Measurements from ENCODE around the gene NEK4. TPM values are rescaled to one million over a fixed set of nuclear protein-coding genes. Genes with fewer than 3 reads are reported as not detected.

Gene NEK4
- total RNA-seq, 1 donor from 2014 or later: 15.1 TPM

DNA sequence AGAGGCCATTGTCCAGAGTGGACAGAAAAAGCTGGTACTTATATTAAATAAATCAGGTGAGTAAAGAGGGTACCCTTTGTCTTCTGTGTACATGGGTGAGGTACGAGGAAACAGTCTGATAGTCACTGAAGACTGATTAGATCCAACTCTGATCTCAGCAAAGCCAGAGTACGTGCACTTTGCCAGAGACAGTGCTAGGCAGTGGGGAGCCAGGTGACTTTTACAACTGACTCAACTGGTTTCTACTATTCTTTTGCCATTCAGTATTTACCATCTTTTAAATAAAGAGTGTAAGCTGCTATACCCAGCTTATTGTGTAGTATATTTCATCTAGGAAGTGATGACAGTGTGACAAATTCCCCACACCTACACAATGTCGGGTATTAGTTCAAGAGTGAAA lies 81.6 kb downstream of the NEK4 start:
- Histone ChIP-seq H3K9ac (ENCODE audit: low read length) (peak overlapping the region; percentile 99), H3K27me3 (ENCODE audit: insufficient read depth, low read length) (no peaks in the 10 kb centered on the region), H3K4me3 (ENCODE audit: insufficient read depth, low read depth, low read length) (no peak overlapping the region), H3K27ac (ENCODE audit: low read depth, low read length) (no peak overlapping the region), H4K20me1 (ENCODE audit: insufficient read depth, low read length) (peaks cover 62% of the 10 kb centered on the region), H2AFZ (ENCODE audit: low read depth, low read length) (no peak overlapping the region), H3K4me1 (ENCODE audit: insufficient read depth, low read length) (peaks cover 29% of the 10 kb centered on the region), H3K36me3 (ENCODE audit: insufficient read depth, low read length) (peaks cover 61% of the 10 kb centered on the region), H3K9me3 (ENCODE audit: insufficient read depth, low read depth, low read length) (no peaks in the 10 kb centered on the region), H3K79me2 (ENCODE audit: insufficient read depth, low read length) (peaks cover 74% of the 10 kb centered on the region), H3K4me2 (ENCODE audit: low read length) (peak overlapping the region; percentile 93)
- Mint-ChIP-seq H3K36me3 (ENCODE audit: low read depth, unreplicated experiment) (peaks cover 37% of the 10 kb centered on the region), H3K4me1 (ENCODE audit: low read depth, unreplicated experiment) (peaks cover 39% of the 10 kb centered on the region), H3K4me3 (ENCODE audit: unreplicated experiment) (peak overlapping the region; percentile 20), H3K27me3 (ENCODE audit: low read depth, unreplicated experiment) (no peaks in the 10 kb centered on the region), H3K27ac (ENCODE audit: unreplicated experiment) (peak overlapping the region; percentile 41), H3K9me3 (ENCODE audit: unreplicated experiment) (no peaks in the 10 kb centered on the region)
- FAIRE-seq: no peak
- TF ChIP-seq, protein P1, sequence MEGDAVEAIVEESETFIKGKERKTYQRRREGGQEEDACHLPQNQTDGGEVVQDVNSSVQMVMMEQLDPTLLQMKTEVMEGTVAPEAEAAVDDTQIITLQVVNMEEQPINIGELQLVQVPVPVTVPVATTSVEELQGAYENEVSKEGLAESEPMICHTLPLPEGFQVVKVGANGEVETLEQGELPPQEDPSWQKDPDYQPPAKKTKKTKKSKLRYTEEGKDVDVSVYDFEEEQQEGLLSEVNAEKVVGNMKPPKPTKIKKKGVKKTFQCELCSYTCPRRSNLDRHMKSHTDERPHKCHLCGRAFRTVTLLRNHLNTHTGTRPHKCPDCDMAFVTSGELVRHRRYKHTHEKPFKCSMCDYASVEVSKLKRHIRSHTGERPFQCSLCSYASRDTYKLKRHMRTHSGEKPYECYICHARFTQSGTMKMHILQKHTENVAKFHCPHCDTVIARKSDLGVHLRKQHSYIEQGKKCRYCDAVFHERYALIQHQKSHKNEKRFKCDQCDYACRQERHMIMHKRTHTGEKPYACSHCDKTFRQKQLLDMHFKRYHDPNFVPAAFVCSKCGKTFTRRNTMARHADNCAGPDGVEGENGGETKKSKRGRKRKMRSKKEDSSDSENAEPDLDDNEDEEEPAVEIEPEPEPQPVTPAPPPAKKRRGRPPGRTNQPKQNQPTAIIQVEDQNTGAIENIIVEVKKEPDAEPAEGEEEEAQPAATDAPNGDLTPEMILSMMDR (IDR thresholded peaks at IDR 0.05; ENCODE audit: insufficient read depth, low read depth, low read length): no peak
- no peak for TF ChIP-seq EZH2 (IDR thresholded peaks at IDR 0.05; ENCODE audit: insufficient read depth, low read length)
- no peak for DNase-seq (ENCODE audit: low read depth)

DNA sequence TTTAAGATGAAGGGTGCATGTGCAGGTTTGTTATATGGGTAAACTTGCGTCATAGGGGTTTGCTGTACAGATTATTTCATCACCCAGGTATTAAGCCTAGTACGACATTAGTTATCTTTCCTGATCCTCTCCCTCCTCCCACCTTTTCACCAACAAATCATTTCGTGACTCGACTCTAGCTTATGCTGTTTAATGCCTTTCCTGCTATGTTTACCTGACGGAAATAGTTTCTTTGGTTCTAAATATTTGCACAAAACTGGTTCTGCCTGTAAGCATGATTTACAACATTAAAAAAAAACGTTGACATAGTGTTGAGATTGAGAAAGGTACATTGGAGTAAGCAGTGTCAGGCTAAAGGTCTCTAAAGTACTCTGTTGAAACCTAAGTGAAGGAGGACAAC lies 82.5 kb downstream of the NEK4 start:
- no peaks in the 10 kb centered on the region for H3K27me3 ChIP-seq (ENCODE audit: insufficient read depth, low read length)
- TF ChIP-seq, protein P1 (IDR thresholded peaks at IDR 0.05; ENCODE audit: insufficient read depth, low read depth, low read length): no peak
- TF ChIP-seq EZH2 (IDR thresholded peaks at IDR 0.05; ENCODE audit: insufficient read depth, low read length): no peak
- peaks cover 31% of the 10 kb centered on the region for H3K4me1 ChIP-seq (ENCODE audit: insufficient read depth, low read length)
- Mint-ChIP-seq H3K27ac (ENCODE audit: unreplicated experiment) (peak overlapping the region; percentile 44), H3K4me3 (ENCODE audit: unreplicated experiment) (peak overlapping the region; percentile 75), H3K4me1 (ENCODE audit: low read depth, unreplicated experiment) (peaks cover 36% of the 10 kb centered on the region), H3K27me3 (ENCODE audit: low read depth, unreplicated experiment) (no peaks in the 10 kb centered on the region), H3K9me3 (ENCODE audit: unreplicated experiment) (no peaks in the 10 kb centered on the region), H3K36me3 (ENCODE audit: low read depth, unreplicated experiment) (peaks cover 31% of the 10 kb centered on the region)
- DNase-seq (ENCODE audit: low read depth): no peak
- H3K4me3 ChIP-seq (ENCODE audit: insufficient read depth, low read depth, low read length): no peak overlapping the region
- no peak for FAIRE-seq
- H3K4me2 ChIP-seq (ENCODE audit: low read length): peak overlapping the region; percentile 93
- H3K36me3 ChIP-seq (ENCODE audit: insufficient read depth, low read length): peaks cover 53% of the 10 kb centered on the region
- H2AFZ ChIP-seq (ENCODE audit: low read depth, low read length): no peak overlapping the region
- peaks cover 60% of the 10 kb centered on the region for H4K20me1 ChIP-seq (ENCODE audit: insufficient read depth, low read length)
- no peak overlapping the region for H3K27ac ChIP-seq (ENCODE audit: low read depth, low read length)
- H3K9ac ChIP-seq (ENCODE audit: low read length): peak overlapping the region; percentile 99
- peaks cover 83% of the 10 kb centered on the region for H3K79me2 ChIP-seq (ENCODE audit: insufficient read depth, low read length)
- H3K9me3 ChIP-seq (ENCODE audit: insufficient read depth, low read depth, low read length): no peaks in the 10 kb centered on the region

Measured in astrocyte (in vitro differentiated cells and primary cell).